ENCODE data around the gene EIF4G3. TPM values are rescaled to one million over a fixed set of nuclear protein-coding genes. Genes with fewer than 3 reads are reported as not detected.

Gene EIF4G3
- polyA plus RNA-seq, 1 of the 3 experiments (the other 2 are of a cell fraction) = 32.0 TPM

- Histone ChIP-seq H3K36me3 (replicated peaks in 1 of 2; ENCODE audit: control insufficient read depth in 1 of 2, insufficient read depth in 2 of 2, low read length in 1 of 2) (peaks cover 35 to 47% of the 10 kb centered on the region in 2 experiments), H4K20me1 (ENCODE audit: insufficient read depth) (no peaks in the 10 kb centered on the region), H3K27ac (ENCODE audit: low read depth in 2 of 2, low read length in 1 of 2) (no peak overlapping the region), H3K4me3 (ENCODE audit: low read depth in 2 of 2, low read length in 1 of 2) (no peak overlapping the region), H3K9me3 (no peaks in the 10 kb centered on the region), H3K79me2 (ENCODE audit: insufficient read depth) (no peaks in the 10 kb centered on the region), H3F3A (replicated peaks; ENCODE audit: insufficient read depth) (peaks cover 6% of the 10 kb centered on the region), H3K9me2 (no peaks in the 10 kb centered on the region), H3K4me1 (ENCODE audit: control insufficient read depth in 1 of 2, insufficient read depth in 2 of 2, low read depth in 1 of 2, low read length in 1 of 2) (no peaks in the 10 kb centered on the region; a peak in 1 of 4 replicates), H3K27me3 (ENCODE audit: insufficient read depth) (no peaks in the 10 kb centered on the region), H3K4me2 (no peak overlapping the region), H2AFZ (ENCODE audit: low read depth) (no peak overlapping the region), H3K9ac (no peak overlapping the region)
- DNase-seq = no peak
- WGBS (ENCODE audit: low lambda C conversion rate) = 97% methylated on average over 1 of the region's 1 CpG
- ChIA-PET CTCF (interaction anchor here (0.8 to 1.2 kb wide), 2 partner anchors 62 to 304 kb away, joined by 4 to 5 read pairs; no protein-coding TSS in a partner anchor), POLR2A (no interaction called here)
- TF ChIP-seq ELF1 (IDR thresholded peaks at IDR 0.05) (no peak), MAX (IDR thresholded peaks at IDR 0.05; ENCODE audit: low read depth) (no peak), USF2 (IDR thresholded peaks at IDR 0.05; ENCODE audit: borderline replicate concordance, low read depth, low read length) (no peak), TEAD4 (IDR thresholded peaks at IDR 0.05; ENCODE audit: borderline replicate concordance, insufficient read depth) (no peak), YY1 (IDR thresholded peaks at IDR 0.05; ENCODE audit: low read depth) (no peak), NFIC (IDR thresholded peaks at IDR 0.05; ENCODE audit: borderline replicate concordance) (no peak), FOXM1 (IDR thresholded peaks at IDR 0.05; ENCODE audit: low read depth) (no peak), CHD2 (IDR thresholded peaks at IDR 0.05; ENCODE audit: low read length, partially characterized antibody) (no peak), POLR2AphosphoS5 (IDR thresholded peaks at IDR 0.05; ENCODE audit: low read depth, low read length) (no peak), PBX3 (IDR thresholded peaks at IDR 0.05) (no peak), CTCF (IDR thresholded peaks at IDR 0.05) (no peak), SIN3A (IDR thresholded peaks at IDR 0.05; ENCODE audit: borderline replicate concordance, low read depth, low read length) (no peak), JUND (IDR thresholded peaks at IDR 0.05) (no peak), SMC3 (IDR thresholded peaks at IDR 0.05; ENCODE audit: low read depth, low read length) (no peak), ZBTB33 (IDR thresholded peaks at IDR 0.05; ENCODE audit: borderline replicate concordance, low read depth) (no peak), RFX5 (IDR thresholded peaks at IDR 0.05; ENCODE audit: low read length) (no peak), IRF3 (IDR thresholded peaks at IDR 0.05; ENCODE audit: low read depth, low read length) (no peak), FOSL2 (IDR thresholded peaks at IDR 0.05; ENCODE audit: borderline replicate concordance, low read depth) (no peak), REST (IDR thresholded peaks at IDR 0.05; ENCODE audit: low read depth, low read length) (no peak)
These were observed 285.6 kb downstream of the EIF4G3 start for GRCh38 chr1:20891091-20891490.
